SK-N-SH treated with all-trans-retinoic acid at 6 μM for 48 hours (cell line): ENCODE data around the gene STAT5A.

Experiments
- ATAC-seq: fragments of 200-7000 bp; cut with Tn5 transposase; 3 replicates; pipeline ENCODE4 v1.9.1; 2020; ENCODE audit warnings: mild to moderate bottlenecking, moderate library complexity
- ARNTL ChIP-seq: fragments of 450-650 bp; formaldehyde crosslinking; IDR thresholded peaks from 2 replicates; pipeline ENCODE4 v1.5.0; 2020; ENCODE audit warnings: low read depth, mild to moderate bottlenecking, moderate library complexity, borderline replicate concordance
- BACH2 ChIP-seq: fragments of 250-450 bp; sonication (Bioruptor Pico); IDR thresholded peaks from 2 replicates; pipeline ENCODE4 v1.9.0; 2021; ENCODE audit warnings: mild to moderate bottlenecking, borderline replicate concordance
- CREB5 ChIP-seq: fragments of 250-450 bp; sonication (Bioruptor Pico); IDR thresholded peaks from 2 replicates; pipeline ENCODE4 v1.5.1; 2020; ENCODE audit warnings: low read depth, mild to moderate bottlenecking, moderate library complexity
- CSDC2 ChIP-seq: fragments of 250-450 bp; sonication (Bioruptor Pico); IDR thresholded peaks from 2 replicates; pipeline ENCODE4 v1.5.0; 2020; ENCODE audit warnings: mild to moderate bottlenecking, moderate library complexity
- OSR1 ChIP-seq: fragments of 250-450 bp; sonication (Bioruptor Pico); IDR thresholded peaks from 2 replicates; pipeline ENCODE4 v1.8.0; 2022; ENCODE audit warnings: moderate library complexity, mild to moderate bottlenecking, inconsistent platforms
- PATZ1 ChIP-seq: fragments of 250-450 bp; sonication (Bioruptor Pico); IDR thresholded peaks from 2 replicates; pipeline ENCODE4 v1.8.0; 2020; ENCODE audit warnings: mild to moderate bottlenecking, moderate library complexity, borderline replicate concordance
- PPARA ChIP-seq: fragments of 250-450 bp; sonication (Bioruptor Pico); IDR thresholded peaks from 2 replicates; pipeline ENCODE4 v1.5.0; 2020; ENCODE audit warnings: mild to moderate bottlenecking, borderline replicate concordance
- SNAI2 ChIP-seq: fragments of 250-450 bp; sonication (Bioruptor Pico); IDR thresholded peaks from 2 replicates; pipeline ENCODE4 v1.5.0; 2020; ENCODE audit warnings: mild to moderate bottlenecking, moderate library complexity
- TCF4 ChIP-seq: fragments of 250-450 bp; sonication (Bioruptor Pico); IDR thresholded peaks from 2 replicates; pipeline ENCODE4 v1.8.0; 2021; ENCODE audit warnings: mild to moderate bottlenecking, moderate library complexity, borderline replicate concordance
- TOX ChIP-seq: fragments of 250-450 bp; sonication (Bioruptor Pico); IDR thresholded peaks from 2 replicates; pipeline ENCODE4 v1.8.0; 2021; ENCODE audit warnings: mild to moderate bottlenecking, moderate library complexity, borderline replicate concordance
- TSHZ2 ChIP-seq: fragments of 250-450 bp; sonication (Bioruptor Pico); IDR thresholded peaks from 2 replicates; pipeline ENCODE4 v1.5.0; 2020; ENCODE audit warnings: mild to moderate bottlenecking, moderate library complexity
- ZC3H10 ChIP-seq: fragments of 250-450 bp; sonication (Bioruptor Pico); IDR thresholded peaks from 2 replicates; pipeline ENCODE4 v1.5.1; 2021; ENCODE audit warnings: mild to moderate bottlenecking, moderate library complexity
- ZFP3 ChIP-seq: fragments of 250-450 bp; sonication (Bioruptor Pico); IDR thresholded peaks from 2 replicates; pipeline ENCODE4 v1.5.0; 2020; ENCODE audit warnings: mild to moderate bottlenecking, moderate library complexity
- ZFP30 ChIP-seq: fragments of 450-650 bp; formaldehyde crosslinking; IDR thresholded peaks from 2 replicates; pipeline ENCODE4 v1.5.0; 2022; ENCODE audit warnings: mild to moderate bottlenecking, moderate library complexity
- ZNF565 ChIP-seq: fragments of 450-650 bp; formaldehyde crosslinking; conservative IDR thresholded peaks from 2 replicates; pipeline ENCODE4 v1.5.0; 2020; ENCODE audit warnings: low read depth, mild to moderate bottlenecking, moderate library complexity
- ZNF8 ChIP-seq: fragments of 450-650 bp; formaldehyde crosslinking; IDR thresholded peaks from 2 replicates; pipeline ENCODE4 v1.5.0; 2020; ENCODE audit warnings: mild to moderate bottlenecking, moderate library complexity
- TF ChIP-seq, protein P1 (sequence below): fragments of 250-450 bp; sonication (Bioruptor Pico); IDR thresholded peaks from 2 replicates; pipeline ENCODE4 v1.8.0; 2021; ENCODE audit warnings: low read depth, mild to moderate bottlenecking, moderate library complexity, borderline replicate concordance

STAT5A gene

GRCh38 chr17:42286411-42287221 is 1.7 kb upstream of the STAT5A start:
- ATAC-seq = no peak
- TF ChIP-seq TSHZ2 (CRISPR knock-in tag) (no peak), CREB5 (CRISPR knock-in tag) (no peak), ZC3H10 (CRISPR knock-in tag) (no peak), ZFP3 (CRISPR knock-in tag) (no peak), TCF4 (CRISPR knock-in tag) (no peak), SNAI2 (CRISPR knock-in tag) (no peak), ARNTL (CRISPR knock-in tag) (no peak), PPARA (no peak), PATZ1 (no peak), TOX (CRISPR knock-in tag) (no peak)
- TF ChIP-seq, protein P1, sequence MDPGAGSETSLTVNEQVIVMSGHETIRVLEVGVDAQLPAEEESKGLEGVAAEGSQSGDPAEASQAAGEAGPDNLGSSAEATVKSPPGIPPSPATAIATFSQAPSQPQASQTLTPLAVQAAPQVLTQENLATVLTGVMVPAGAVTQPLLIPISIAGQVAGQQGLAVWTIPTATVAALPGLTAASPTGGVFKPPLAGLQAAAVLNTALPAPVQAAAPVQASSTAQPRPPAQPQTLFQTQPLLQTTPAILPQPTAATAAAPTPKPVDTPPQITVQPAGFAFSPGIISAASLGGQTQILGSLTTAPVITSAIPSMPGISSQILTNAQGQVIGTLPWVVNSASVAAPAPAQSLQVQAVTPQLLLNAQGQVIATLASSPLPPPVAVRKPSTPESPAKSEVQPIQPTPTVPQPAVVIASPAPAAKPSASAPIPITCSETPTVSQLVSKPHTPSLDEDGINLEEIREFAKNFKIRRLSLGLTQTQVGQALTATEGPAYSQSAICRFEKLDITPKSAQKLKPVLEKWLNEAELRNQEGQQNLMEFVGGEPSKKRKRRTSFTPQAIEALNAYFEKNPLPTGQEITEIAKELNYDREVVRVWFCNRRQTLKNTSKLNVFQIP = no peak

GRCh38 chr17:42287305-42287976 is 857 bp upstream of the STAT5A start:
- peak; percentile 21 for ATAC-seq
- TF ChIP-seq OSR1 (CRISPR knock-in tag) (no peak), BACH2 (CRISPR knock-in tag) (no peak), ZFP30 (CRISPR knock-in tag) (no peak)
- TF ChIP-seq, all 23 proteins: peak for 0

- TF ChIP-seq ZFP3 (CRISPR knock-in tag) (no peak), CSDC2 (CRISPR knock-in tag) (no peak), BACH2 (CRISPR knock-in tag) (no peak), ZNF8 (no peak), ZNF565 (CRISPR knock-in tag) (no peak), ZC3H10 (CRISPR knock-in tag) (no peak), SNAI2 (CRISPR knock-in tag) (no peak), TSHZ2 (CRISPR knock-in tag) (no peak)
- ATAC-seq = no peak
Observed at GRCh38 chr17:42288803-42289610, 709 bp downstream of the STAT5A start.
